GM12878 (cell line): ENCODE data around the gene MS4A4E. TPM values are rescaled to one million over a fixed set of nuclear protein-coding genes. Genes with fewer than 3 reads are reported as not detected.
A peak's percentile ranks its signal among the peaks of the same experiment; 100 is the strongest.

ENCODE experiments used
- ATAC-seq: fragments of 200-7000 bp; cut with Tn5 transposase; 3 replicates; pipeline ENCODE4 v1.9.1; 2020; ENCODE audit warnings: mild to moderate bottlenecking, moderate library complexity
- BruUV-seq: library from RNA; stranded (reverse); fragments of 400-500 nt; replicated peaks from 2 replicates; lab custom pipeline; 2021; lab: Mats Ljungman, UMichigan
- CTCF ChIA-PET: fragments of 300-600 bp; sonication (Branson Sonifier 250); formaldehyde crosslinking; extraction: SDS; loops from one replicate; lab custom pipeline; 2021; ENCODE audit warnings: inconsistent platforms; lab: Yijun Ruan, JAX
- POLR2A ChIA-PET: fragments of 350-600 bp; formaldehyde crosslinking; extraction: SDS; loops from one replicate; lab custom pipeline; 2021; ENCODE audit warnings: inconsistent platforms; lab: Charles Lee
- RAD21 ChIA-PET: fragments of 300-600 bp; sonication (Branson Sonifier 250); formaldehyde crosslinking; loops from one replicate; lab custom pipeline; 2023; ENCODE audit warnings: antibody characterized with exemption; ENCODE audit not compliant: unreplicated experiment; lab: Charles Lee
- SMC1A ChIA-PET: fragments of 300-600 bp; sonication (Branson Sonifier 250); formaldehyde crosslinking; loops from one replicate; lab custom pipeline; 2023; ENCODE audit not compliant: unreplicated experiment, uncharacterized antibody; lab: Charles Lee
- DNase-seq: peaks from one replicate; pipeline ENCODE4 v3.0.0-alpha.2; 2011; ENCODE audit warnings: low read depth, low spot score
- FAIRE-seq: peaks from 3 replicates; lab custom pipeline; 2011; peaks lifted over from hg19 to GRCh38; lab: Jason Lieb, UNC
- H2AFZ ChIP-seq: 2 replicates; pipeline ENCODE4 v1.6.0; 2011; ENCODE audit warnings: low read depth, low read length, control low read depth; ENCODE audit not compliant: control insufficient read depth
- H3K27ac ChIP-seq: 2 replicates; pipeline ENCODE4 v1.5.1; 2011; ENCODE audit warnings: control low read depth; ENCODE audit not compliant: control insufficient read depth, insufficient read depth
- H3K27me3 ChIP-seq, 2 experiments: replicated peaks in 1 of 2; 2 replicates each; pipeline versions ENCODE4 v1.6.0 to v1.6.1; 2011; ENCODE audit warnings: low read length in 1 of 2; ENCODE audit not compliant: control insufficient read depth in 2 of 2, insufficient read depth in 2 of 2
- H3K36me3 ChIP-seq, 2 experiments: 2 replicates each; pipeline ENCODE4 v1.5.1; 2011; ENCODE audit warnings: low read length in 1 of 2; ENCODE audit not compliant: control insufficient read depth in 2 of 2, insufficient read depth in 2 of 2
- H3K4me1 ChIP-seq: 2 replicates; pipeline ENCODE4 v1.6.1; 2011; ENCODE audit warnings: mild to moderate bottlenecking, low read length, moderate library complexity, mixed read lengths; ENCODE audit not compliant: control insufficient read depth, insufficient read depth
- H3K4me2 ChIP-seq: 2 replicates; pipeline ENCODE4 v1.6.0; 2011; ENCODE audit warnings: control low read depth; ENCODE audit not compliant: control insufficient read depth, insufficient read depth
- H3K4me3 ChIP-seq: fragments of 200-600 bp; sonication (generic); 2 replicates; pipeline ENCODE4 v1.5.1; 2016
- H3K79me2 ChIP-seq: 2 replicates; pipeline ENCODE4 v1.6.0; 2011; ENCODE audit warnings: low read length; ENCODE audit not compliant: control insufficient read depth, insufficient read depth
- H3K9ac ChIP-seq: 2 replicates; pipeline ENCODE4 v1.8.0; 2011; ENCODE audit warnings: low read length, control low read depth, mixed read lengths; ENCODE audit not compliant: control insufficient read depth, insufficient read depth
- H3K9me3 ChIP-seq: replicated peaks from 3 replicates; pipeline ENCODE4 v1.5.1; 2011; ENCODE audit warnings: mild to moderate bottlenecking, low read length; ENCODE audit not compliant: control insufficient read depth, insufficient read depth
- H4K20me1 ChIP-seq: 2 replicates; pipeline ENCODE4 v1.6.0; 2011; ENCODE audit not compliant: control insufficient read depth, insufficient read depth
- CREB1 ChIP-seq: IDR thresholded peaks from 2 replicates; pipeline ENCODE4 v1.6.1; 2012; ENCODE audit warnings: low read depth, mild to moderate bottlenecking, inconsistent platforms
- CUX1 ChIP-seq: IDR thresholded peaks from 2 replicates; pipeline ENCODE4 v1.6.1; 2012; ENCODE audit warnings: improper control_type of control experiment, low read depth, low read length; ENCODE audit not compliant: insufficient replicate concordance
- ETV6 ChIP-seq, 2 experiments: fragments of 450-650 bp in 1 of 2; IDR thresholded peaks in 1 of 2; conservative IDR thresholded peaks in 1 of 2; 2 replicates each; pipeline ENCODE4 v1.6.1; 2014; ENCODE audit warnings: antibody characterized with exemption in 1 of 2, borderline replicate concordance in 1 of 2, low read depth in 1 of 2, mild to moderate bottlenecking in 1 of 2, moderate library complexity in 1 of 2
- IKZF2 ChIP-seq, 2 experiments: fragments of 450-650 bp; IDR thresholded peaks; 2 replicates each; pipeline ENCODE4 v1.6.1; 2017; ENCODE audit warnings: mild to moderate bottlenecking in 2 of 2, moderate library complexity in 2 of 2
- KDM1A ChIP-seq: fragments of 200-600 bp; sonication (generic); IDR thresholded peaks from 2 replicates; pipeline ENCODE4 v1.6.1; 2016; ENCODE audit warnings: borderline replicate concordance
- LARP7 ChIP-seq: fragments of 450-650 bp; IDR thresholded peaks from 2 replicates; pipeline ENCODE4 v1.6.1; 2017; ENCODE audit warnings: mild to moderate bottlenecking
- MXI1 ChIP-seq: fragments of 150-350 bp; IDR thresholded peaks from 2 replicates; pipeline ENCODE4 v1.6.1; 2011; ENCODE audit warnings: low read depth, mild to moderate bottlenecking, inconsistent platforms, low read length, improper control_type of control experiment
- NR2C2 ChIP-seq: IDR thresholded peaks from 2 replicates; pipeline ENCODE4 v1.6.1; 2011; ENCODE audit warnings: borderline replicate concordance, low read depth; ENCODE audit not compliant: control insufficient read depth, insufficient read length
- PAX5 ChIP-seq: IDR thresholded peaks from 2 replicates; pipeline ENCODE4 v1.6.1; 2011; ENCODE audit warnings: low read depth, low read length, borderline replicate concordance
- PAX8 ChIP-seq: fragments of 450-650 bp; IDR thresholded peaks from 2 replicates; pipeline ENCODE4 v1.6.1; 2017; ENCODE audit warnings: mild to moderate bottlenecking, moderate library complexity
- RAD51 ChIP-seq: fragments of 450-650 bp; IDR thresholded peaks from 2 replicates; pipeline ENCODE4 v1.6.1; 2016; ENCODE audit warnings: moderate library complexity, mild to moderate bottlenecking, inconsistent platforms
- RFX5 ChIP-seq: IDR thresholded peaks from 2 replicates; pipeline ENCODE4 v1.6.1; 2011; ENCODE audit warnings: low read depth, low read length, improper control_type of control experiment
- YY1 ChIP-seq: IDR thresholded peaks from 2 replicates; pipeline ENCODE4 v1.6.1; 2011; ENCODE audit warnings: low read depth, mild to moderate bottlenecking, low read length
- ZNF592 ChIP-seq: fragments of 450-650 bp; IDR thresholded peaks from 2 replicates; pipeline ENCODE4 v1.6.1; 2017; ENCODE audit warnings: mild to moderate bottlenecking, moderate library complexity
- ZZZ3 ChIP-seq: IDR thresholded peaks from 2 replicates; pipeline ENCODE4 v1.6.1; 2011; ENCODE audit warnings: low read depth; ENCODE audit not compliant: control insufficient read depth, insufficient read length
- WGBS: methylation state at CpG from one replicate; pipeline ENCODE4 v1.1.6; 2016; ENCODE audit warnings: low lambda C conversion rate; ENCODE audit not compliant: insufficient replicate concordance, insufficient coverage; ENCODE audit errors: missing lambda C conversion rate; 5-methylcytosine and 5-hydroxymethylcytosine counted together
- in situ Hi-C: fragments of 300-500 bp; cut with MboI; formaldehyde crosslinking; loops from 9 replicates; pipeline ENCODE4 v1.14.3; 2018; ENCODE audit warnings: mixed read lengths
- intact Hi-C: fragments of 100-400 bp; cut with micrococcal nuclease; formaldehyde crosslinking; loops from one replicate; pipeline ENCODE4 v1.14.2; 2022; ENCODE audit not compliant: unreplicated experiment
- polyA plus RNA-seq, 11 experiments: library from polyadenylated mRNA; depleted of rRNA in 4 of 11; unstranded in 6 of 11; stranded (reverse) in 5 of 11; fragments of >200 nt; fragmentation: Nextera tagmentation in 4 of 11; fragmentation: Illumina TruSeq in 1 of 11; extraction: Ambion mirVana in 4 of 11; extraction: Trizol in 1 of 11; gene quantifications; 1 replicate in 1 of 11; 2 replicates in 10 of 11; pipeline versions ENCODE4 v1.2.1 to v1.2.3, GENCODE V29; 2011 to 2016; ENCODE audit warnings: inconsistent platforms in 2 of 11, missing spikeins in 2 of 11, low read depth in 1 of 11
- total RNA-seq, 4 experiments: library from RNA; depleted of rRNA in 3 of 4; stranded (reverse); fragments of >200 nt in 3 of 4; fragmentation: Illumina TruSeq in 1 of 4; extraction: Trizol in 1 of 4; gene quantifications; 2 replicates each; pipeline versions ENCODE4 v1.2.1 to v1.2.3, GENCODE V29; 2013 to 2021

Gene MS4A4E
- total and polyA plus RNA-seq, 10 of the 15 experiments (the other 5 are each of a cell fraction or from before 2014, with no cell fraction given): 0.06 to 0.92 (median 0.45) TPM; not detected in 3

GRCh38 chr11:60211206-60211605 is 31.7 kb downstream of the MS4A4E start:
- Histone ChIP-seq H3K4me3 (no peak overlapping the region), H2AFZ (no peak overlapping the region), H3K36me3 (no peaks in the 10 kb centered on the region), H4K20me1 (no peaks in the 10 kb centered on the region), H3K4me1 (peaks cover 4% of the 10 kb centered on the region; the same call in 1 of the 2 replicates), H3K27me3 (no peaks in the 10 kb centered on the region), H3K9ac (no peak overlapping the region), H3K9me3 (no peaks in the 10 kb centered on the region; the same call in 2 of the 3 replicates), H3K4me2 (0 out of 2 replicates have a peak overlapping the region, but pooled peaks have one; percentile 1), H3K79me2 (no peaks in the 10 kb centered on the region), H3K27ac (no peak overlapping the region)
- in situ Hi-C loops: no loop called here
- WGBS: 14% methylated on average over 4 of the region's 4 CpGs
- ATAC-seq (peak; percentile 45), DNase-seq (no peak), FAIRE-seq (no peak)
- BruUV-seq: no TSS peak
- intact Hi-C loops: no loop called here
- ChIA-PET CTCF (interaction anchor here (0.9 to 2.9 kb wide), 4 partner anchors 14 to 123 kb away, joined by 3 to 18 read pairs (median 5); no protein-coding TSS in a partner anchor), RAD21 (interaction anchor here (1.3 to 1.9 kb wide), 2 partner anchors 18 to 28 kb away, joined by 3 to 4 read pairs; partner anchors contain the start of gene MS4A6A), POLR2A (no interaction called here), SMC1A (interaction anchor here (1.0 to 1.8 kb wide), 4 partner anchors 21 to 245 kb away, joined by 3 to 6 read pairs (median 3); partner anchors contain the start of gene MS4A1)
- TF ChIP-seq YY1: no peak
- TF ChIP-seq IKZF2 (IDR thresholded peaks at IDR 0.05): peak in 1 of 2 experiments; percentile 30; a peak in 1 of 4 replicates
- TF ChIP-seq NR2C2: no peak
- no peak for TF ChIP-seq CREB1
- no peak for TF ChIP-seq RAD51
- TF ChIP-seq CUX1: no peak
- TF ChIP-seq MXI1: no peak
- TF ChIP-seq LARP7: no peak
- TF ChIP-seq ETV6 (conservative IDR thresholded peaks at IDR 0.05 in 1 of 2, IDR thresholded peaks at IDR 0.05 in 1 of 2; ENCODE audit: borderline replicate concordance in 1 of 2, low read depth in 1 of 2): no peak
- TF ChIP-seq ZZZ3: no peak
- no peak for TF ChIP-seq PAX8
- TF ChIP-seq ZNF592: no peak
- TF ChIP-seq KDM1A: no peak
- no peak for TF ChIP-seq PAX5
- TF ChIP-seq RFX5: no peak
